HG02571 (cell line): ENCODE results near the gene CROCC2.

Experiments used
- ATAC-seq: cut with Tn5 transposase; IDR thresholded peaks from one replicate; pipeline ENCODE4 v1.9.1; 2021; ENCODE audit warnings: mild to moderate bottlenecking, moderate library complexity; ENCODE audit not compliant: unreplicated experiment

Gene CROCC2

GRCh38 chr2:240904216-240905175, 1.6 kb upstream of the CROCC2 start:
- ATAC-seq = no peak

- ATAC-seq = no peak
Measured at GRCh38 chr2:240905176-240905781, 857 bp upstream of the CROCC2 start.

GRCh38 chr2:240906911-240907590, 915 bp downstream of the CROCC2 start:
- no peak for ATAC-seq

GRCh38 chr2:240909216-240909974, 3.3 kb downstream of the CROCC2 start:
- no peak for ATAC-seq

GRCh38 chr2:240911641-240912265, 5.6 kb downstream of the CROCC2 start:
- no peak for ATAC-seq

- ATAC-seq = no peak
Measured at GRCh38 chr2:240912878-240913809, 7.0 kb downstream of the CROCC2 start.

- ATAC-seq = no peak
Measured at GRCh38 chr2:240913810-240914644, 7.9 kb downstream of the CROCC2 start.

- no peak for ATAC-seq
Measured at GRCh38 chr2:240914645-240915525, 8.7 kb downstream of the CROCC2 start.

- ATAC-seq = no peak
Measured at GRCh38 chr2:240915526-240916341, 9.6 kb downstream of the CROCC2 start.

- no peak for ATAC-seq
Measured at GRCh38 chr2:240916571-240917008, 10.5 kb downstream of the CROCC2 start.

- ATAC-seq = no peak
Measured at GRCh38 chr2:240917009-240917683, 11.0 kb downstream of the CROCC2 start.

- ATAC-seq = no peak
Measured at GRCh38 chr2:240917684-240918257, 11.6 kb downstream of the CROCC2 start.

- ATAC-seq = no peak
Measured at GRCh38 chr2:240918258-240919091, 12.3 kb downstream of the CROCC2 start.

GRCh38 chr2:240919161-240919781, 13.1 kb downstream of the CROCC2 start:
- ATAC-seq = no peak
